CD4-positive, alpha-beta T cell treated with Interleukin-15 for 4 hours (primary cell): ENCODE results near the gene TMEM115.

Source experiments
- DNase-seq: peaks from one replicate; pipeline ENCODE4 v3.0.0-alpha.2; 2020; ENCODE audit warnings: low spot score

TMEM115 gene

GRCh38 chr3:50351323-50351697 lies 8.0 kb downstream of the TMEM115 start:
- no peak for DNase-seq

GRCh38 chr3:50350527-50351322 lies 8.6 kb downstream of the TMEM115 start, which contains the start of the genes CYB561D2 and NPRL2:
Gene CYB561D2, plus strand, starts transcription at chr3:50350862. Its CDS starts 572 bp downstream, at chr3:50351434.
Gene NPRL2, minus strand, starts transcription at chr3:50350775. Its CDS starts 123 bp downstream, at chr3:50350652.
- peak; percentile 99 for DNase-seq

- no peak for DNase-seq
These were observed 9.2 kb downstream of the TMEM115 start for GRCh38 chr3:50350213-50350526.

- peak; percentile 85 for DNase-seq
These were observed 12.0 kb downstream of the TMEM115 start for GRCh38 chr3:50347187-50347813.

GRCh38 chr3:50345586-50346234 lies 13.6 kb downstream of the TMEM115 start, which contains the start of gene ZMYND10:
Gene ZMYND10, minus strand, starts transcription at chr3:50345732. Its CDS starts 153 bp downstream, at chr3:50345579.
- DNase-seq = peak; percentile 80

- DNase-seq = no peak
These were observed 14.3 kb downstream of the TMEM115 start for GRCh38 chr3:50345008-50345407.

GRCh38 chr3:50342813-50343633 lies 16.3 kb downstream of the TMEM115 start:
- no peak for DNase-seq

GRCh38 chr3:50341996-50342650 lies 17.2 kb downstream of the TMEM115 start:
- DNase-seq = no peak

- no peak for DNase-seq
These were observed 17.8 kb downstream of the TMEM115 start for GRCh38 chr3:50341537-50341936.

- peak; percentile 48 for DNase-seq
These were observed 18.6 kb downstream of the TMEM115 start, which contains the start of gene RASSF1 for GRCh38 chr3:50340448-50341329. Gene RASSF1, minus strand, starts transcription at chr3:50340836. Its CDS starts 31 bp downstream, at chr3:50340805.

- no peak for DNase-seq
These were observed 19.2 kb downstream of the TMEM115 start for GRCh38 chr3:50340147-50340447.

- DNase-seq = no peak
These were observed 19.7 kb downstream of the TMEM115 start for GRCh38 chr3:50339485-50340146.

GRCh38 chr3:50338965-50339364 lies 20.4 kb downstream of the TMEM115 start:
- no peak for DNase-seq

- peak; percentile 95 for DNase-seq
These were observed 22.0 kb downstream of the TMEM115 start for GRCh38 chr3:50337175-50337861.

- DNase-seq = peak; percentile 30
These were observed 22.7 kb downstream of the TMEM115 start for GRCh38 chr3:50336452-50337174.

- no peak for DNase-seq
These were observed 24.8 kb downstream of the TMEM115 start for GRCh38 chr3:50334339-50335075.

GRCh38 chr3:50333744-50334328 lies 25.5 kb downstream of the TMEM115 start:
- DNase-seq = no peak
